K562 (cell line): ENCODE measurements around the gene XRCC3. TPM values are rescaled to one million over a fixed set of nuclear protein-coding genes. Genes with fewer than 3 reads are reported as not detected.

Experiments used
- ATAC-seq: fragments of 200-7000 bp; cut with Tn5 transposase; 3 replicates; pipeline ENCODE4 v1.9.1; 2020; ENCODE audit warnings: moderate library complexity
- BruUV-seq: library from RNA; stranded (reverse); fragments of 400-500 nt; replicated peaks from 2 replicates; lab custom pipeline; 2021; lab: Mats Ljungman, UMichigan
- CTCF ChIA-PET: fragments of 300-600 bp; formaldehyde crosslinking; extraction: SDS; loops from one replicate; lab custom pipeline; 2021; ENCODE audit warnings: low intra/inter-chr PET ratio; lab: Yijun Ruan, JAX
- POLR2A ChIA-PET: fragments of 300-600, 350-650 bp; sonication (Branson Sonifier 250); formaldehyde crosslinking; extraction: SDS; loops from one replicate; lab custom pipeline; 2021; ENCODE audit warnings: antibody characterized with exemption, inconsistent platforms; lab: Yijun Ruan, JAX
- DNase-seq, 4 experiments: peaks; one replicate each; pipeline versions ENCODE4 v3.0.0 to v3.0.0-alpha.2; 2011 to 2018; ENCODE audit warnings: low spot score in 3 of 4, mixed read lengths in 3 of 4; ENCODE audit errors: extremely low read depth in 1 of 4
- FAIRE-seq: peaks from 2 replicates; lab custom pipeline; 2011; peaks lifted over from hg19 to GRCh38; lab: Jason Lieb, UNC
- H2AFZ ChIP-seq: 2 replicates; pipeline ENCODE4 v1.6.0; 2011; ENCODE audit warnings: low read depth, low read length, control low read depth, inconsistent platforms
- H3K27ac ChIP-seq: fragments of 200-600 bp; 3 replicates; pipeline ENCODE4 v1.8.0; 2011; ENCODE audit warnings: low read depth, mild to moderate bottlenecking, control low read depth, inconsistent platforms, low read length, moderate library complexity, mixed read lengths; ENCODE audit errors: extremely low read depth
- H3K27me3 ChIP-seq, 2 experiments: fragments of 300-600 bp in 1 of 2; 2 replicates in 1 of 2; 3 replicates in 1 of 2; pipeline versions ENCODE4 v1.6.0 to v1.8.0; 2011; ENCODE audit warnings: inconsistent platforms in 2 of 2, low read length in 2 of 2, mild to moderate bottlenecking in 1 of 2, mixed read lengths in 1 of 2, moderate library complexity in 1 of 2; ENCODE audit not compliant: control insufficient read depth in 2 of 2, insufficient read depth in 2 of 2
- H3K36me3 ChIP-seq: fragments of 300-600 bp; 3 replicates; pipeline ENCODE4 v1.8.0; 2011; ENCODE audit warnings: mild to moderate bottlenecking, low read length, inconsistent platforms; ENCODE audit not compliant: control insufficient read depth, insufficient read depth
- H3K4me1 ChIP-seq, 2 experiments: fragments of 200-600 bp in 1 of 2; replicated peaks in 1 of 2; 2 replicates in 1 of 2; 3 replicates in 1 of 2; pipeline versions ENCODE4 v1.5.1 to v1.8.0; 2011; ENCODE audit warnings: inconsistent platforms in 2 of 2, low read length in 2 of 2, mild to moderate bottlenecking in 1 of 2, mixed read lengths in 1 of 2, moderate library complexity in 1 of 2; ENCODE audit not compliant: control insufficient read depth in 2 of 2, insufficient read depth in 2 of 2
- H3K4me2 ChIP-seq: 2 replicates; pipeline ENCODE4 v1.6.1; 2011; ENCODE audit warnings: low read length, control low read depth, inconsistent platforms, mixed read lengths; ENCODE audit not compliant: insufficient read depth
- H3K4me3 ChIP-seq: fragments of 200-600 bp; sonication (generic), shearing (Covaris generic); 2 replicates; pipeline ENCODE4 v1.5.1; 2016; ENCODE audit warnings: control low read depth, inconsistent platforms
- H3K79me2 ChIP-seq: fragments of 200-600 bp; 3 replicates; pipeline ENCODE4 v1.8.0; 2011; ENCODE audit warnings: low read length, inconsistent platforms; ENCODE audit not compliant: control insufficient read depth, insufficient read depth
- H3K9ac ChIP-seq, 2 experiments: 2 replicates each; pipeline versions ENCODE4 v1.6.0 to v1.6.1; 2011; ENCODE audit warnings: low read depth in 2 of 2, low read length in 2 of 2, control low read depth in 1 of 2, inconsistent platforms in 1 of 2, mild to moderate bottlenecking in 1 of 2, mixed read lengths in 1 of 2; ENCODE audit not compliant: insufficient read depth in 1 of 2
- H3K9me1 ChIP-seq: one replicate; pipeline ENCODE4 v1.6.0; 2011; ENCODE audit warnings: inconsistent platforms, mild to moderate bottlenecking, low read length, moderate library complexity; ENCODE audit not compliant: control insufficient read depth, insufficient read depth
- H3K9me3 ChIP-seq: replicated peaks from 2 replicates; pipeline ENCODE4 v1.5.1; 2011; ENCODE audit warnings: low read depth, low read length, inconsistent platforms; ENCODE audit not compliant: control insufficient read depth, insufficient read depth
- H4K20me1 ChIP-seq: replicated peaks from 2 replicates; pipeline ENCODE4 v1.6.1; 2011; ENCODE audit warnings: low read length, inconsistent platforms, mixed read lengths; ENCODE audit not compliant: control insufficient read depth, insufficient read depth
- MGA ChIP-seq: fragments of 450-650 bp; IDR thresholded peaks from 2 replicates; pipeline ENCODE4 v1.6.1; 2016; ENCODE audit warnings: mild to moderate bottlenecking, moderate library complexity
- POLR2G ChIP-seq: fragments of 200-400 bp; formaldehyde crosslinking; IDR thresholded peaks from 2 replicates; pipeline ENCODE4 v1.6.1; 2017; ENCODE audit warnings: low read depth, mild to moderate bottlenecking, antibody characterized with exemption, low read length, moderate library complexity
- WGBS: fragments of 100-300 bp; shearing (Covaris generic); methylation state at CpG from one replicate; pipeline ENCODE4 v1.1.6; 2016; ENCODE audit warnings: low coverage, mixed read lengths; ENCODE audit not compliant: insufficient coverage; ENCODE audit errors: missing lambda C conversion rate; 5-methylcytosine and 5-hydroxymethylcytosine counted together
- in situ Hi-C: fragments of 300-500 bp; cut with MboI; formaldehyde crosslinking; loops from 4 replicates; pipeline ENCODE4 v1.15.0; 2018; ENCODE audit warnings: inconsistent platforms, mixed read lengths
- intact Hi-C: fragments of 100-400 bp; cut with micrococcal nuclease; formaldehyde crosslinking; loops from 2 replicates; pipeline ENCODE4 v1.14.2; 2022
- polyA plus RNA-seq, 8 experiments: library from polyadenylated mRNA; depleted of rRNA in 4 of 8; stranded (reverse) in 5 of 8; unstranded in 3 of 8; fragments of >200 nt; fragmentation: Nextera tagmentation in 2 of 8; fragmentation: Illumina TruSeq in 1 of 8; extraction: Ambion mirVana in 2 of 8; extraction: Trizol in 1 of 8; gene quantifications; 2 replicates each; pipeline versions ENCODE4 v1.2.1 to v1.2.3, GENCODE V29; 2011 to 2014; ENCODE audit warnings: inconsistent platforms in 1 of 8, missing spikeins in 1 of 8
- total RNA-seq, 7 experiments: library from RNA; depleted of rRNA in 6 of 7; stranded (reverse); fragments of >200 nt in 6 of 7; fragmentation: Illumina TruSeq in 2 of 7; extraction: Trizol in 2 of 7; gene quantifications; 2 replicates each; pipeline versions ENCODE4 v1.2.1 to v1.2.3, GENCODE V29; 2011 to 2021; ENCODE audit warnings: low replicate concordance in 1 of 7

XRCC3 gene
- total and polyA plus RNA-seq, 9 of the 15 experiments (the other 6 are each of a cell fraction or from before 2014, with no cell fraction given): 0.34 to 59.3 (median 30.3) TPM

- TSS peak; percentile 16 for BruUV-seq
- no peaks in the 10 kb centered on the region for H3K9me3 ChIP-seq
- no peaks in the 10 kb centered on the region for H3K27me3 ChIP-seq
- intact Hi-C loops (no loop called here), in situ Hi-C loops (no loop called here)
- ChIA-PET CTCF (no interaction called here), POLR2A (interaction anchor here (0.9 to 1.5 kb wide), 2 partner anchors 8 to 14 kb away, joined by 3 to 4 read pairs; no protein-coding TSS in a partner anchor)
- no peaks in the 10 kb centered on the region for H3K79me2 ChIP-seq
- WGBS: 89% methylated on average over 18 of the region's 20 CpGs
- H2AFZ ChIP-seq: no peak overlapping the region
- TF ChIP-seq MGA (no peak), POLR2G (0 out of 2 replicates have a peak, but pooled peaks have one; percentile 43)
- TF ChIP-seq, all 486 proteins: peak for 1
- Histone ChIP-seq H3K27ac (no peak overlapping the region), H4K20me1 (no peaks in the 10 kb centered on the region; the same call in 1 of the 2 replicates), H3K4me2 (no peak overlapping the region), H3K4me3 (no peak overlapping the region), H3K4me1 (peaks cover 0 to 15% of the 10 kb centered on the region in 2 experiments; a peak in 2 of 5 replicates), H3K9ac (no peak overlapping the region), H3K36me3 (peaks cover 61% of the 10 kb centered on the region; the same call in 2 of the 3 replicates), H3K9me1 (no peaks in the 10 kb centered on the region)
- no peak for DNase-seq
- FAIRE-seq: no peak
- ATAC-seq: no peak
Measured at GRCh38 chr14:103694572-103695026, 20.7 kb downstream of the XRCC3 start.
